HepG2 (cell line): ENCODE data around the gene PRDX5. TPM values are rescaled to one million over a fixed set of nuclear protein-coding genes. Genes with fewer than 3 reads are reported as not detected.

Experiments
- BORCS8-MEF2B ChIP-seq: sonication (generic); formaldehyde crosslinking; IDR thresholded peaks from 2 replicates; pipeline ENCODE4 v1.8.0; 2022; ENCODE audit warnings: mild to moderate bottlenecking, missing genetic modification reagents
- CHCHD3 ChIP-seq: sonication (generic); formaldehyde crosslinking; IDR thresholded peaks from 2 replicates; pipeline ENCODE4 v1.8.0; 2022; ENCODE audit warnings: mild to moderate bottlenecking, missing genetic modification reagents, moderate library complexity
- GABPB1 ChIP-seq: IDR thresholded peaks from 2 replicates; pipeline ENCODE4 v1.6.1; 2016; ENCODE audit warnings: mild to moderate bottlenecking, missing genetic modification reagents, moderate library complexity, missing compliant biosample characterization
- HNF4A ChIP-seq: sonication (generic); formaldehyde crosslinking; IDR thresholded peaks from 2 replicates; pipeline ENCODE4 v1.4.0; 2020; ENCODE audit warnings: missing genetic modification reagents
- HNRNPLL ChIP-seq: fragments of 200-400 bp; formaldehyde crosslinking; IDR thresholded peaks from 2 replicates; pipeline ENCODE4 v1.6.1; 2017; ENCODE audit warnings: mild to moderate bottlenecking, low read depth, low read length; ENCODE audit not compliant: poor library complexity, severe bottlenecking
- HNRNPUL1 ChIP-seq: fragments of 200-400 bp; formaldehyde crosslinking; IDR thresholded peaks from 2 replicates; pipeline ENCODE4 v1.6.1; 2017; ENCODE audit warnings: low read depth, mild to moderate bottlenecking, low read length, moderate library complexity
- KDM6A ChIP-seq: IDR thresholded peaks from 2 replicates; pipeline ENCODE4 v1.6.1; 2016; ENCODE audit warnings: low read depth
- MIER3 ChIP-seq: IDR thresholded peaks from 2 replicates; pipeline ENCODE4 v1.6.1; 2016; ENCODE audit warnings: missing compliant biosample characterization, borderline replicate concordance
- REPIN1 ChIP-seq: sonication (generic); formaldehyde crosslinking; IDR thresholded peaks from 2 replicates; pipeline ENCODE4 v1.8.0; 2022; ENCODE audit warnings: missing genetic modification reagents, low read depth, mild to moderate bottlenecking, borderline replicate concordance
- RFX1 ChIP-seq: fragments of 450-650 bp; IDR thresholded peaks from 2 replicates; pipeline ENCODE4 v1.6.1; 2017
- SCMH1 ChIP-seq: sonication (generic); formaldehyde crosslinking; IDR thresholded peaks from 2 replicates; pipeline ENCODE4 v1.9.0; 2021; ENCODE audit warnings: missing genetic modification reagents, mild to moderate bottlenecking, borderline replicate concordance
- SOX5 ChIP-seq: IDR thresholded peaks from 2 replicates; pipeline ENCODE4 v1.6.1; 2016; ENCODE audit warnings: borderline replicate concordance
- SP4 ChIP-seq: sonication (generic); formaldehyde crosslinking; IDR thresholded peaks from 2 replicates; pipeline ENCODE4 v1.8.1; 2023; ENCODE audit warnings: mild to moderate bottlenecking, missing genetic modification reagents
- SRSF9 ChIP-seq: fragments of 200-400 bp; formaldehyde crosslinking; IDR thresholded peaks from 2 replicates; pipeline ENCODE4 v1.6.1; 2018; ENCODE audit warnings: borderline replicate concordance, mild to moderate bottlenecking, low read depth, low read length; ENCODE audit not compliant: insufficient read depth, poor library complexity, severe bottlenecking
- SRY ChIP-seq: sonication (generic); formaldehyde crosslinking; IDR thresholded peaks from 2 replicates; pipeline ENCODE4 v1.8.0; 2022; ENCODE audit warnings: mild to moderate bottlenecking, missing genetic modification reagents
- TCF12 ChIP-seq, 2 experiments: fragments of 450-650 bp in 1 of 2; sonication (generic) in 1 of 2; formaldehyde crosslinking in 1 of 2; IDR thresholded peaks; 2 replicates each; pipeline versions ENCODE4 v1.6.1 to v1.8.0; 2017 to 2022; ENCODE audit warnings: antibody characterized with exemption in 1 of 2, mild to moderate bottlenecking in 1 of 2, missing genetic modification reagents in 1 of 2, moderate library complexity in 1 of 2
- ZFX ChIP-seq: sonication (generic); formaldehyde crosslinking; IDR thresholded peaks from 2 replicates; pipeline ENCODE4 v1.4.0; 2020; ENCODE audit warnings: mild to moderate bottlenecking, low read depth, missing genetic modification reagents, moderate library complexity
- ZNF205 ChIP-seq: IDR thresholded peaks from 2 replicates; pipeline ENCODE4 v1.6.1; 2018; ENCODE audit warnings: missing biosample characterization, missing genetic modification reagents
- ZNF224 ChIP-seq: sonication (generic); formaldehyde crosslinking; IDR thresholded peaks from 2 replicates; pipeline ENCODE4 v1.5.0; 2020; ENCODE audit warnings: mild to moderate bottlenecking, missing genetic modification reagents
- ZNF333 ChIP-seq: sonication (generic); formaldehyde crosslinking; IDR thresholded peaks from 2 replicates; pipeline ENCODE4 v1.4.0; 2020; ENCODE audit warnings: mild to moderate bottlenecking, missing genetic modification reagents, borderline replicate concordance
- ZNF530 ChIP-seq: sonication (generic); formaldehyde crosslinking; IDR thresholded peaks from 2 replicates; pipeline ENCODE4 v1.5.0; 2020; ENCODE audit warnings: low read depth, mild to moderate bottlenecking, missing genetic modification reagents
- polyA plus RNA-seq, 8 experiments: library from polyadenylated mRNA; depleted of rRNA in 3 of 8; stranded (reverse) in 7 of 8; unstranded in 1 of 8; fragments of >200 nt; fragmentation: Illumina TruSeq in 4 of 8; extraction: Trizol in 4 of 8; gene quantifications; 2 replicates each; pipeline versions ENCODE4 v1.2.1 to v1.2.3, GENCODE V29; 2011 to 2016; ENCODE audit warnings: low read depth in 4 of 8, missing spikeins in 1 of 8, mixed read lengths in 1 of 8; ENCODE audit not compliant: insufficient read depth in 1 of 8
- total RNA-seq, 5 experiments: library from RNA; depleted of rRNA; stranded (reverse); fragments of >200 nt; fragmentation: Illumina TruSeq; extraction: Trizol; gene quantifications; 2 replicates each; pipeline ENCODE4 v1.2.3, GENCODE V29; 2016; ENCODE audit warnings: low read depth in 1 of 5
- TF ChIP-seq, protein P1 (sequence below): IDR thresholded peaks from 2 replicates; pipeline ENCODE4 v1.6.1; 2016; ENCODE audit warnings: low read depth, missing genetic modification reagents, missing compliant biosample characterization
- TF ChIP-seq, protein P2 (sequence below): sonication (generic); formaldehyde crosslinking; IDR thresholded peaks from 2 replicates; pipeline ENCODE4 v1.4.0; 2020; ENCODE audit warnings: missing genetic modification reagents

PRDX5 gene
- total and polyA plus RNA-seq, 2 of the 13 experiments (the other 11 are each of a cell fraction or from before 2014, with no cell fraction given): 215 to 311 TPM

- TF ChIP-seq ZNF205 (CRISPR knock-in tag) (0 out of 2 replicates have a peak, but pooled peaks have one; percentile 21), BORCS8-MEF2B (no peak), HNRNPLL (no peak), ZNF333 (CRISPR knock-in tag) (peak; percentile 61; the same call in 1 of the 2 replicates), REPIN1 (CRISPR knock-in tag) (no peak), KDM6A (CRISPR knock-in tag) (no peak; the same call in 1 of the 2 replicates), MIER3 (CRISPR knock-in tag) (no peak), SRY (CRISPR knock-in tag) (no peak), CHCHD3 (CRISPR knock-in tag) (no peak), SRSF9 (no peak), RFX1 (peak; percentile 79), SCMH1 (CRISPR knock-in tag) (no peak), HNF4A (CRISPR knock-in tag) (peak; percentile 84), ZNF530 (CRISPR knock-in tag) (no peak), SP4 (CRISPR knock-in tag) (0 out of 2 replicates have a peak, but pooled peaks have one; percentile 29), HNRNPUL1 (no peak), ZFX (CRISPR knock-in tag) (peak; percentile 63; the same call in 1 of the 2 replicates), ZNF224 (CRISPR knock-in tag) (no peak), SOX5 (CRISPR knock-in tag) (peak; percentile 31; the same call in 1 of the 2 replicates), GABPB1 (CRISPR knock-in tag) (peak; percentile 20), TCF12 (IDR thresholded peaks at IDR 0.05) (no peak), TCF12 (CRISPR knock-in tag; IDR thresholded peaks at IDR 0.05) (peak; percentile 65; the same call in 1 of the 2 replicates)
- TF ChIP-seq, protein P1, sequence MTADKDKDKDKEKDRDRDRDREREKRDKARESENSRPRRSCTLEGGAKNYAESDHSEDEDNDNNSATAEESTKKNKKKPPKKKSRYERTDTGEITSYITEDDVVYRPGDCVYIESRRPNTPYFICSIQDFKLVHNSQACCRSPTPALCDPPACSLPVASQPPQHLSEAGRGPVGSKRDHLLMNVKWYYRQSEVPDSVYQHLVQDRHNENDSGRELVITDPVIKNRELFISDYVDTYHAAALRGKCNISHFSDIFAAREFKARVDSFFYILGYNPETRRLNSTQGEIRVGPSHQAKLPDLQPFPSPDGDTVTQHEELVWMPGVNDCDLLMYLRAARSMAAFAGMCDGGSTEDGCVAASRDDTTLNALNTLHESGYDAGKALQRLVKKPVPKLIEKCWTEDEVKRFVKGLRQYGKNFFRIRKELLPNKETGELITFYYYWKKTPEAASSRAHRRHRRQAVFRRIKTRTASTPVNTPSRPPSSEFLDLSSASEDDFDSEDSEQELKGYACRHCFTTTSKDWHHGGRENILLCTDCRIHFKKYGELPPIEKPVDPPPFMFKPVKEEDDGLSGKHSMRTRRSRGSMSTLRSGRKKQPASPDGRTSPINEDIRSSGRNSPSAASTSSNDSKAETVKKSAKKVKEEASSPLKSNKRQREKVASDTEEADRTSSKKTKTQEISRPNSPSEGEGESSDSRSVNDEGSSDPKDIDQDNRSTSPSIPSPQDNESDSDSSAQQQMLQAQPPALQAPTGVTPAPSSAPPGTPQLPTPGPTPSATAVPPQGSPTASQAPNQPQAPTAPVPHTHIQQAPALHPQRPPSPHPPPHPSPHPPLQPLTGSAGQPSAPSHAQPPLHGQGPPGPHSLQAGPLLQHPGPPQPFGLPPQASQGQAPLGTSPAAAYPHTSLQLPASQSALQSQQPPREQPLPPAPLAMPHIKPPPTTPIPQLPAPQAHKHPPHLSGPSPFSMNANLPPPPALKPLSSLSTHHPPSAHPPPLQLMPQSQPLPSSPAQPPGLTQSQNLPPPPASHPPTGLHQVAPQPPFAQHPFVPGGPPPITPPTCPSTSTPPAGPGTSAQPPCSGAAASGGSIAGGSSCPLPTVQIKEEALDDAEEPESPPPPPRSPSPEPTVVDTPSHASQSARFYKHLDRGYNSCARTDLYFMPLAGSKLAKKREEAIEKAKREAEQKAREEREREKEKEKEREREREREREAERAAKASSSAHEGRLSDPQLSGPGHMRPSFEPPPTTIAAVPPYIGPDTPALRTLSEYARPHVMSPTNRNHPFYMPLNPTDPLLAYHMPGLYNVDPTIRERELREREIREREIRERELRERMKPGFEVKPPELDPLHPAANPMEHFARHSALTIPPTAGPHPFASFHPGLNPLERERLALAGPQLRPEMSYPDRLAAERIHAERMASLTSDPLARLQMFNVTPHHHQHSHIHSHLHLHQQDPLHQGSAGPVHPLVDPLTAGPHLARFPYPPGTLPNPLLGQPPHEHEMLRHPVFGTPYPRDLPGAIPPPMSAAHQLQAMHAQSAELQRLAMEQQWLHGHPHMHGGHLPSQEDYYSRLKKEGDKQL (CRISPR knock-in tag): no peak
- TF ChIP-seq, protein P2, sequence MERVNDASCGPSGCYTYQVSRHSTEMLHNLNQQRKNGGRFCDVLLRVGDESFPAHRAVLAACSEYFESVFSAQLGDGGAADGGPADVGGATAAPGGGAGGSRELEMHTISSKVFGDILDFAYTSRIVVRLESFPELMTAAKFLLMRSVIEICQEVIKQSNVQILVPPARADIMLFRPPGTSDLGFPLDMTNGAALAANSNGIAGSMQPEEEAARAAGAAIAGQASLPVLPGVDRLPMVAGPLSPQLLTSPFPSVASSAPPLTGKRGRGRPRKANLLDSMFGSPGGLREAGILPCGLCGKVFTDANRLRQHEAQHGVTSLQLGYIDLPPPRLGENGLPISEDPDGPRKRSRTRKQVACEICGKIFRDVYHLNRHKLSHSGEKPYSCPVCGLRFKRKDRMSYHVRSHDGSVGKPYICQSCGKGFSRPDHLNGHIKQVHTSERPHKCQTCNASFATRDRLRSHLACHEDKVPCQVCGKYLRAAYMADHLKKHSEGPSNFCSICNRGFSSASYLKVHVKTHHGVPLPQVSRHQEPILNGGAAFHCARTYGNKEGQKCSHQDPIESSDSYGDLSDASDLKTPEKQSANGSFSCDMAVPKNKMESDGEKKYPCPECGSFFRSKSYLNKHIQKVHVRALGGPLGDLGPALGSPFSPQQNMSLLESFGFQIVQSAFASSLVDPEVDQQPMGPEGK (CRISPR knock-in tag): peak; percentile 84
These were observed 10.9 kb upstream of the PRDX5 start (continued) for GRCh38 chr11:64306876-64307622.
